ENCODE data around the gene CSNK1D. TPM values are rescaled to one million over a fixed set of nuclear protein-coding genes. Genes with fewer than 3 reads are reported as not detected.
"Not testable (repeated sequence)": the region's sequence is repeated elsewhere in the genome, so short reads cannot be mapped to it uniquely, and the experiment has no call there.

Gene CSNK1D
- total RNA-seq, 4 donors from 2014 or later: 16.5 to 173 (median 44.6) TPM

GRCh38 chr17:82194765-82195164 is 78.7 kb downstream of the CSNK1D start:
- no peak for DNase-seq
- Histone ChIP-seq H3K27me3 (no peaks in the 10 kb centered on the region), H3K4me3 (no peak overlapping the region), H3K9me3 (no peaks in the 10 kb centered on the region), H3K4me1 (no peaks in the 10 kb centered on the region), H3K27ac (no peak overlapping the region), H3K36me3 (no peaks in the 10 kb centered on the region)
- intact Hi-C loops (cut with DNase I; ENCODE audit: low total_unique reads): no loop called here
- TF ChIP-seq POLR2A (IDR thresholded peaks at IDR 0.05) (no peak), CTCF (IDR thresholded peaks at IDR 0.05) (no peak)

GRCh38 chr17:82193520-82194220 is 79.8 kb downstream of the CSNK1D start:
- Histone ChIP-seq H3K4me1 (no peaks in the 10 kb centered on the region), H3K27ac (no peak overlapping the region), H3K27me3 (no peaks in the 10 kb centered on the region), H3K9me3 (no peaks in the 10 kb centered on the region), H3K4me3 (no peak overlapping the region), H3K36me3 (no peaks in the 10 kb centered on the region)
- TF ChIP-seq CTCF (IDR thresholded peaks at IDR 0.05) (no peak), POLR2A (IDR thresholded peaks at IDR 0.05) (no peak)
- no peak for DNase-seq
- intact Hi-C loops (cut with DNase I; ENCODE audit: low total_unique reads): no loop called here

GRCh38 chr17:82193050-82193449 is 80.5 kb downstream of the CSNK1D start:
- H3K36me3 ChIP-seq; H3K9me3 ChIP-seq; H3K27ac ChIP-seq; H3K4me1 ChIP-seq; intact Hi-C loops (cut with DNase I; ENCODE audit: low total_unique reads); DNase-seq; H3K4me3 ChIP-seq; H3K27me3 ChIP-seq: not testable (repeated sequence)

Small RNA genes within 50 kb of the gene (microRNA-seq; reads per million reads assigned to microRNA genes)
- gene MIR6787 (ENCODE audit: borderline microRNAs expressed, borderline replicate concordance): not detected

Other genes with a start within 250 kb of the CSNK1D start
- gene RAC3, start 242.0 kb downstream of the CSNK1D start, total RNA-seq: 1 to 10 TPM in 1 of 4 donors, under 1 TPM in 1, not detected in 2; 0.91 to 8.4 TPM
- 100 to 1,000 TPM in 1 of 4 donors, 10 to 100 TPM in 3; 23.8 to 125 (median 67.5) TPM for gene DCXR, start 236.0 kb downstream of the CSNK1D start, total RNA-seq
- 10 to 100 TPM; 11.8 to 33.7 (median 23.3) TPM for gene RFNG, start 221.9 kb downstream of the CSNK1D start, total RNA-seq
- 100 to 1,000 TPM in 1 of 4 donors, 10 to 100 TPM in 3; 76.0 to 326 (median 85.6) TPM for gene GPS1, start 221.8 kb downstream of the CSNK1D start, total RNA-seq
- gene DUS1L, start 207.9 kb downstream of the CSNK1D start, total RNA-seq: 10 to 100 TPM; 30.2 to 70.6 (median 46.5) TPM
- 10 to 100 TPM in 2 of 4 donors, 1 to 10 TPM in 2; 5.3 to 59.4 (median 23.4) TPM for gene FASN, start 175.5 kb downstream of the CSNK1D start, total RNA-seq
- gene CCDC57, start 60.9 kb downstream of the CSNK1D start, total RNA-seq: 10 to 100 TPM in 2 of 4 donors, 1 to 10 TPM in 2; 4.4 to 88.2 (median 17.6) TPM
- 10 to 100 TPM in 2 of 4 donors, 1 to 10 TPM in 2; 1.5 to 28.6 (median 12.2) TPM for gene SLC16A3, start 44.7 kb downstream of the CSNK1D start, total RNA-seq
- gene CD7, start 43.9 kb upstream of the CSNK1D start, total RNA-seq: 1 to 10 TPM in 2 of 4 donors, not detected in 2; 2.1 to 4.1 TPM
- 10 to 100 TPM in 2 of 4 donors, 1 to 10 TPM in 2; 3.5 to 29.4 (median 9.0) TPM for gene SECTM1, start 60.1 kb upstream of the CSNK1D start, total RNA-seq
- gene TEX19, start 85.5 kb upstream of the CSNK1D start, total RNA-seq: not detected
- gene UTS2R, start 98.1 kb upstream of the CSNK1D start, total RNA-seq: not detected
- 10 to 100 TPM; 15.9 to 53.7 (median 39.8) TPM for gene HEXD, start 144.6 kb upstream of the CSNK1D start, total RNA-seq
- gene OGFOD3, start 144.9 kb upstream of the CSNK1D start, total RNA-seq: 10 to 100 TPM; 15.0 to 44.4 (median 24.8) TPM
- 10 to 100 TPM; 12.0 to 93.7 (median 32.5) TPM for gene CYBC1, start 177.1 kb upstream of the CSNK1D start, total RNA-seq
- gene NARF, start 185.0 kb upstream of the CSNK1D start, total RNA-seq: 10 to 100 TPM; 15.3 to 55.5 (median 33.3) TPM
- gene FOXK2, start 246.0 kb upstream of the CSNK1D start, total RNA-seq: 10 to 100 TPM; 15.9 to 70.9 (median 42.7) TPM